Measurements from ENCODE around the gene MT1H. TPM values are rescaled to one million over a fixed set of nuclear protein-coding genes. Genes with fewer than 3 reads are reported as not detected.
A peak's percentile ranks its signal among the peaks of the same experiment; 100 is the strongest.

MT1H gene
- total RNA-seq, 1 experiment from 2014 or later, result not detected

GRCh38 chr16:56657555-56658326 is 11.9 kb upstream of the MT1H start, which contains the start of gene MT1F:
Gene MT1F, plus strand, starts transcription at chr16:56657959. Its CDS starts 100 bp downstream, at chr16:56658059.
- Histone ChIP-seq H3K27me3 (replicated peaks; ENCODE audit: control insufficient read depth, insufficient read depth, low read length) (no peaks in the 10 kb centered on the region; the same call in 1 of the 2 replicates), H3K4me3 (ENCODE audit: low read depth, low read length) (peak within 1 kb of the TSS; percentile 69), H3K36me3 (ENCODE audit: control insufficient read depth, insufficient read depth, low read length) (no peaks in the 10 kb centered on the region), H3K4me1 (peaks cover 11% of the 10 kb centered on the region), H3K9me3 (no peaks in the 10 kb centered on the region)
- TF ChIP-seq CTCF (IDR thresholded peaks at IDR 0.05; ENCODE audit: insufficient read depth in 1 of 2, low read depth in 1 of 2, low read length in 1 of 2, severe bottlenecking in 1 of 2, unreplicated experiment in 1 of 2), result peak in 1 of 2 experiments; percentile 9
- CTCF ChIA-PET, result interaction anchor here (0.6 to 1.5 kb wide), 10 partner anchors 13 to 301 kb away, joined by 3 to 10 read pairs (median 4); partner anchors contain the start of genes NUDT21 and OGFOD1
- Mint-ChIP-seq H3K27me3 (ENCODE audit: insufficient read depth, unreplicated experiment) (peaks cover 13% of the 10 kb centered on the region), H3K36me3 (ENCODE audit: insufficient read depth, unreplicated experiment) (peaks cover 5% of the 10 kb centered on the region), H3K4me3 (ENCODE audit: unreplicated experiment) (peak within 1 kb of the TSS; percentile 81), H3K27ac (ENCODE audit: unreplicated experiment) (no peak within 1 kb of the TSS), H3K4me1 (ENCODE audit: low read depth, unreplicated experiment) (no peaks in the 10 kb centered on the region), H3K9me3 (ENCODE audit: unreplicated experiment) (no peaks in the 10 kb centered on the region)
- DNase-seq, result peak; percentile 88 to 97
- intact Hi-C loops (cut with micrococcal nuclease; ENCODE audit: unreplicated experiment), result loop anchor here (1.0 to 5.0 kb wide), 3 partner anchors 8 to 50 kb away; partner anchors contain the start of gene MT2A
- no TSS peak for BruUV-seq (replicated peaks)
- POLR2A ChIA-PET, result interaction anchor here (0.6 to 0.8 kb wide), 10 partner anchors 17 to 647 kb away, joined by 3 to 9 read pairs (median 4); partner anchors contain the start of gene MT2A

- Mint-ChIP-seq H3K27me3 (ENCODE audit: insufficient read depth, unreplicated experiment) (peaks cover 13% of the 10 kb centered on the region), H3K4me3 (ENCODE audit: unreplicated experiment) (peak overlapping the region; percentile 81), H3K27ac (ENCODE audit: unreplicated experiment) (no peak overlapping the region), H3K36me3 (ENCODE audit: insufficient read depth, unreplicated experiment) (peaks cover 5% of the 10 kb centered on the region), H3K9me3 (ENCODE audit: unreplicated experiment) (no peaks in the 10 kb centered on the region), H3K4me1 (ENCODE audit: low read depth, unreplicated experiment) (no peaks in the 10 kb centered on the region)
- Histone ChIP-seq H3K4me3 (ENCODE audit: low read depth, low read length) (peak overlapping the region; percentile 69), H3K36me3 (ENCODE audit: control insufficient read depth, insufficient read depth, low read length) (no peaks in the 10 kb centered on the region), H3K4me1 (peaks cover 11% of the 10 kb centered on the region), H3K27me3 (replicated peaks; ENCODE audit: control insufficient read depth, insufficient read depth, low read length) (no peaks in the 10 kb centered on the region; the same call in 1 of the 2 replicates), H3K9me3 (no peaks in the 10 kb centered on the region)
- no peak for DNase-seq
- no TSS peak for BruUV-seq (replicated peaks)
- TF ChIP-seq CTCF (IDR thresholded peaks at IDR 0.05; ENCODE audit: insufficient read depth in 1 of 2, low read depth in 1 of 2, low read length in 1 of 2, severe bottlenecking in 1 of 2, unreplicated experiment in 1 of 2), result no peak
- ChIA-PET POLR2A (no interaction called here), CTCF (interaction anchor here (1.2 to 1.5 kb wide), 2 partner anchors 15 to 43 kb away, joined by 4 to 5 read pairs; no protein-coding TSS in a partner anchor)
- intact Hi-C loops (cut with micrococcal nuclease; ENCODE audit: unreplicated experiment), result loop anchor here (5.0 kb wide), 2 partner anchors 44 to 51 kb away; partner anchors contain the start of gene MT2A
These were observed 11.2 kb upstream of the MT1H start for GRCh38 chr16:56658327-56658875.
